Smooth muscle cell (in vitro differentiated cells): ENCODE results near the gene NSUN3. TPM values are rescaled to one million over a fixed set of nuclear protein-coding genes. Genes with fewer than 3 reads are reported as not detected.

ENCODE experiments used
- DNase-seq: peaks from one replicate; lab custom pipeline; 2025; ENCODE audit not compliant: unreplicated experiment; lab: John Stamatoyannopoulos, UW
- H2AFZ ChIP-seq: fragments of 200-600 bp; sonication (generic); 2 replicates; pipeline ENCODE4 v1.6.0; 2016; ENCODE audit warnings: antibody characterized with exemption, low read depth, mild to moderate bottlenecking
- H3F3A ChIP-seq: fragments of 200-600 bp; sonication (generic); 2 replicates; pipeline ENCODE4 v1.6.0; 2017; ENCODE audit warnings: antibody characterized with exemption, low read depth
- H3K27ac ChIP-seq: fragments of 200-600 bp; sonication (generic); 2 replicates; pipeline ENCODE4 v1.5.1; 2016; ENCODE audit warnings: low read depth, mild to moderate bottlenecking
- H3K27me3 ChIP-seq: fragments of 200-600 bp; sonication (generic); 2 replicates; pipeline ENCODE4 v1.6.1; 2016; ENCODE audit warnings: low read depth, mild to moderate bottlenecking
- H3K36me3 ChIP-seq: fragments of 200-600 bp; sonication (generic); 2 replicates; pipeline ENCODE4 v1.5.1; 2016; ENCODE audit warnings: low read depth
- H3K4me1 ChIP-seq: fragments of 200-600 bp; sonication (generic); 2 replicates; pipeline ENCODE4 v1.5.1; 2016; ENCODE audit warnings: low read depth
- H3K4me2 ChIP-seq: fragments of 200-600 bp; sonication (generic); 2 replicates; pipeline ENCODE4 v1.6.0; 2016; ENCODE audit warnings: mild to moderate bottlenecking
- H3K4me3 ChIP-seq: fragments of 200-600 bp; sonication (generic); 2 replicates; pipeline ENCODE4 v1.5.1; 2016; ENCODE audit warnings: mild to moderate bottlenecking
- H3K79me2 ChIP-seq: fragments of 200-600 bp; sonication (generic); 2 replicates; pipeline ENCODE4 v1.6.0; 2016; ENCODE audit warnings: low read depth, mild to moderate bottlenecking
- H3K9ac ChIP-seq: fragments of 200-600 bp; sonication (generic); 2 replicates; pipeline ENCODE4 v1.6.0; 2016; ENCODE audit warnings: low read depth
- H3K9me3 ChIP-seq: fragments of 200-600 bp; sonication (generic); replicated peaks from 2 replicates; pipeline ENCODE4 v1.5.1; 2016; ENCODE audit warnings: low read depth
- H4K20me1 ChIP-seq: fragments of 200-600 bp; sonication (generic); 2 replicates; pipeline ENCODE4 v1.6.0; 2016; ENCODE audit warnings: low read depth
- CTCF ChIP-seq: fragments of 200-600 bp; sonication (generic); IDR thresholded peaks from 2 replicates; pipeline ENCODE4 v1.5.1; 2017; ENCODE audit warnings: borderline replicate concordance, mild to moderate bottlenecking, antibody characterized with exemption; ENCODE audit not compliant: insufficient read depth, poor library complexity, severe bottlenecking
- WGBS: methylation state at CpG from one replicate; pipeline ENCODE4 v1.1.7; 2016; ENCODE audit warnings: low lambda C conversion rate; 5-methylcytosine and 5-hydroxymethylcytosine counted together
- polyA plus RNA-seq: library from polyadenylated mRNA; unstranded; fragments of >200 nt; fragmentation: Nextera tagmentation; extraction: Ambion mirVana; gene quantifications from 2 replicates; pipeline ENCODE4 v1.2.1, GENCODE V29; 2016
- total RNA-seq: library from RNA; depleted of rRNA; stranded (reverse); fragments of >200 nt; gene quantifications from 2 replicates; pipeline ENCODE4 v1.2.3, GENCODE V29; 2014

NSUN3 gene
- total RNA-seq (8.3 TPM in 2 replicates), polyA plus RNA-seq (5.3 and 7.3 TPM in 2 replicates)

- Histone ChIP-seq H4K20me1 (no peaks in the 10 kb centered on the region), H3K27me3 (no peaks in the 10 kb centered on the region), H2AFZ (peak within 1 kb of the TSS; percentile 95), H3F3A (no peaks in the 10 kb centered on the region), H3K36me3 (no peaks in the 10 kb centered on the region), H3K4me2 (peak within 1 kb of the TSS; percentile 92), H3K79me2 (peaks cover 11% of the 10 kb centered on the region), H3K4me3 (peak within 1 kb of the TSS; percentile 85), H3K4me1 (peaks cover 15% of the 10 kb centered on the region), H3K9me3 (no peaks in the 10 kb centered on the region), H3K27ac (peak within 1 kb of the TSS; percentile 96), H3K9ac (peak within 1 kb of the TSS; percentile 99)
- DNase-seq = peak; percentile 88
- TF ChIP-seq CTCF = no peak
- 1% methylated on average over 52 of the region's 52 CpGs for WGBS
These were observed at the start of gene NSUN3, which contains the start of gene DHFR2 for GRCh38 chr3:94062513-94063404. Gene NSUN3 (plus strand): TSS chr3:94063061. CDS start chr3:94063127, 66 bp downstream. Gene DHFR2 (minus strand): TSS chr3:94062916. CDS start chr3:94061511, 1,405 bp downstream.

GRCh38 chr3:94015025-94015424, 47.8 kb upstream of the NSUN3 start:
- no peaks in the 10 kb centered on the region for H4K20me1 ChIP-seq
- no peaks in the 10 kb centered on the region for H3K4me1 ChIP-seq
- WGBS = 100% methylated on average over 1 of the region's 1 CpG
- no peak for TF ChIP-seq CTCF
- no peak overlapping the region for H3K4me3 ChIP-seq
- no peak overlapping the region for H2AFZ ChIP-seq
- no peak overlapping the region for H3K9ac ChIP-seq
- H3K9me3 ChIP-seq = no peaks in the 10 kb centered on the region
- no peak for DNase-seq
- H3K27me3 ChIP-seq = no peaks in the 10 kb centered on the region
- H3F3A ChIP-seq = no peaks in the 10 kb centered on the region
- H3K27ac ChIP-seq = no peak overlapping the region
- H3K4me2 ChIP-seq = no peak overlapping the region
- no peaks in the 10 kb centered on the region for H3K79me2 ChIP-seq
- H3K36me3 ChIP-seq = no peaks in the 10 kb centered on the region

GRCh38 chr3:94019659-94020058, 43.2 kb upstream of the NSUN3 start:
- WGBS = 91% methylated on average over 2 of the region's 2 CpGs
- no peaks in the 10 kb centered on the region for H3K79me2 ChIP-seq
- H2AFZ ChIP-seq = no peak overlapping the region
- no peak for TF ChIP-seq CTCF
- H3K4me1 ChIP-seq = no peaks in the 10 kb centered on the region
- no peak overlapping the region for H3K4me2 ChIP-seq
- H3K27me3 ChIP-seq = no peaks in the 10 kb centered on the region
- no peak overlapping the region for H3K9ac ChIP-seq
- no peaks in the 10 kb centered on the region for H3K36me3 ChIP-seq
- no peaks in the 10 kb centered on the region for H3K9me3 ChIP-seq
- H3F3A ChIP-seq = no peaks in the 10 kb centered on the region
- DNase-seq = no peak
- no peak overlapping the region for H3K27ac ChIP-seq
- no peaks in the 10 kb centered on the region for H4K20me1 ChIP-seq
- no peak overlapping the region for H3K4me3 ChIP-seq
